ENCODE data around the gene DEK. TPM values are rescaled to one million over a fixed set of nuclear protein-coding genes. Genes with fewer than 3 reads are reported as not detected.

Gene DEK
- polyA plus RNA-seq, 2 of the 4 experiments (the other 2 are of a cell fraction): 96.4 to 146 TPM

DNA sequence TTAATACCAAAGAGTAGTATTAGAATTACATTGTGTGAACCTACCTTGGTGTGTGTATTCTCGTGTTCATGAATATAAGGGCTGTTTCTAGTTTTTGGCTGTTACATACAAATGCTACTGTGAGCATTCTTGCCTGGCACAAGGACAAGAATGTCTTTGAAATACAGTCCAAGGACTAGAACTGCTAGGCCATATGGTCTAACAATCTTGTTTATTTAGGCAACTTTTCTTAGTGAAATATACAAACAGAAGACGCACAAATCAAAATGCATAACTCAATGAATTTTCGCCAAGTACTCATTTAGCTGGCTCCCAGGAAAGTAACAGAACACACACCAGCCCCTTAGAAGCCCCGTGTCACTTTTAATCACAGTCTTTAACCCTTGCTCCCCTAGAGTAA, 80.6 kb downstream of the DEK start:
- POLR2A ChIA-PET: no interaction called here
- H3K4me3 ChIP-seq: no peak overlapping the region
- H3K4me2 ChIP-seq: no peak overlapping the region
- H3K27ac ChIP-seq: no peak overlapping the region
- CTCF ChIA-PET: no interaction called here
- DNase-seq (ENCODE audit: low read depth in 1 of 2, low spot score in 1 of 2): no peak
- WGBS (ENCODE audit: missing lambda C conversion rate): 91% methylated on average over 4 of the region's 4 CpGs
- H3K9me3 ChIP-seq: no peaks in the 10 kb centered on the region
- TF ChIP-seq JUN (IDR thresholded peaks at IDR 0.05) (no peak), RFX5 (IDR thresholded peaks at IDR 0.05) (no peak), RAD21 (conservative IDR thresholded peaks at IDR 0.05 in 1 of 2, IDR thresholded peaks at IDR 0.05 in 1 of 2) (no peak), SREBF2 (IDR thresholded peaks at IDR 0.05) (no peak), HEYL (CRISPR knock-in tag; IDR thresholded peaks at IDR 0.05) (no peak), HOXA7 (CRISPR knock-in tag; IDR thresholded peaks at IDR 0.05) (no peak), KDM1A (IDR thresholded peaks at IDR 0.05; ENCODE audit: low read depth) (no peak), ZNF302 (CRISPR knock-in tag; IDR thresholded peaks at IDR 0.05) (no peak)
- TF ChIP-seq, protein P1, sequence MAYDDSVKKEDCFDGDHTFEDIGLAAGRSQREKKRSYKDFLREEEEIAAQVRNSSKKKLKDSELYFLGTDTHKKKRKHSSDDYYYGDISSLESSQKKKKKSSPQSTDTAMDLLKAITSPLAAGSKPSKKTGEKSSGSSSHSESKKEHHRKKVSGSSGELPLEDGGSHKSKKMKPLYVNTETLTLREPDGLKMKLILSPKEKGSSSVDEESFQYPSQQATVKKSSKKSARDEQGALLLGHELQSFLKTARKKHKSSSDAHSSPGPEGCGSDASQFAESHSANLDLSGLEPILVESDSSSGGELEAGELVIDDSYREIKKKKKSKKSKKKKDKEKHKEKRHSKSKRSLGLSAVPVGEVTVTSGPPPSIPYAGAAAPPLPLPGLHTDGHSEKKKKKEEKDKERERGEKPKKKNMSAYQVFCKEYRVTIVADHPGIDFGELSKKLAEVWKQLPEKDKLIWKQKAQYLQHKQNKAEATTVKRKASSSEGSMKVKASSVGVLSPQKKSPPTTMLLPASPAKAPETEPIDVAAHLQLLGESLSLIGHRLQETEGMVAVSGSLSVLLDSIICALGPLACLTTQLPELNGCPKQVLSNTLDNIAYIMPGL (CRISPR knock-in tag; IDR thresholded peaks at IDR 0.05; ENCODE audit: borderline replicate concordance): no peak
- no peaks in the 10 kb centered on the region for H3K4me1 ChIP-seq
- no peak for FAIRE-seq
- no peak for ATAC-seq

DNA sequence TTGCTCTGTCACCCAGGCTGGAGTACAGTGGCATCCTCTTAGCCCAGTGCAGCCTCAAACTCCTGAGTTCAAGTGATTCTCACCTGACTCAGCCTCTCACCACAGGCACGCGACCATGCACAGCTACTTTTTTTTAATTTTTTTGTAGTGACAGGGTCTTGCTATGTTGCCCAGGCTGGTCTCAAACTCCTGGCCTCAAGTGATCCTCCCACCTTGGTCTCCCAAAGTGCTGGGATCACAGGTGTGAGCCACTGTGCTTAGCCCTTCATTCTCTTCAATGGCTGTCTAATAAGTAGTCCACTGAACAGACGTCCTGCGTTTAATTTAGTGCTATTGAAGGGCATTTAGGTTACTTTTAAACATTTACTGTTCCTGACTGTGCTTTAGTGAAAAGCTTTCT, 81.8 kb downstream of the DEK start:
- ChIA-PET POLR2A (no interaction called here), CTCF (no interaction called here)
- TF ChIP-seq EHF (CRISPR knock-in tag; IDR thresholded peaks at IDR 0.05): no peak
- no peak for TF ChIP-seq RAD21 (conservative IDR thresholded peaks at IDR 0.05 in 1 of 2, IDR thresholded peaks at IDR 0.05 in 1 of 2)
- no peak for TF ChIP-seq JUNB (IDR thresholded peaks at IDR 0.05)
- no peak for TF ChIP-seq ZNF302 (CRISPR knock-in tag; IDR thresholded peaks at IDR 0.05)
- no peak for TF ChIP-seq NFE2L2 (conservative IDR thresholded peaks at IDR 0.05; ENCODE audit: low read length)
- no peak for TF ChIP-seq ZFP36 (IDR thresholded peaks at IDR 0.05; ENCODE audit: borderline replicate concordance, partially characterized antibody)
- TF ChIP-seq HOXA7 (CRISPR knock-in tag; IDR thresholded peaks at IDR 0.05): no peak
- TF ChIP-seq, protein P2, sequence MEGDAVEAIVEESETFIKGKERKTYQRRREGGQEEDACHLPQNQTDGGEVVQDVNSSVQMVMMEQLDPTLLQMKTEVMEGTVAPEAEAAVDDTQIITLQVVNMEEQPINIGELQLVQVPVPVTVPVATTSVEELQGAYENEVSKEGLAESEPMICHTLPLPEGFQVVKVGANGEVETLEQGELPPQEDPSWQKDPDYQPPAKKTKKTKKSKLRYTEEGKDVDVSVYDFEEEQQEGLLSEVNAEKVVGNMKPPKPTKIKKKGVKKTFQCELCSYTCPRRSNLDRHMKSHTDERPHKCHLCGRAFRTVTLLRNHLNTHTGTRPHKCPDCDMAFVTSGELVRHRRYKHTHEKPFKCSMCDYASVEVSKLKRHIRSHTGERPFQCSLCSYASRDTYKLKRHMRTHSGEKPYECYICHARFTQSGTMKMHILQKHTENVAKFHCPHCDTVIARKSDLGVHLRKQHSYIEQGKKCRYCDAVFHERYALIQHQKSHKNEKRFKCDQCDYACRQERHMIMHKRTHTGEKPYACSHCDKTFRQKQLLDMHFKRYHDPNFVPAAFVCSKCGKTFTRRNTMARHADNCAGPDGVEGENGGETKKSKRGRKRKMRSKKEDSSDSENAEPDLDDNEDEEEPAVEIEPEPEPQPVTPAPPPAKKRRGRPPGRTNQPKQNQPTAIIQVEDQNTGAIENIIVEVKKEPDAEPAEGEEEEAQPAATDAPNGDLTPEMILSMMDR (IDR thresholded peaks at IDR 0.05): no peak
- no peak for TF ChIP-seq SMC3 (IDR thresholded peaks at IDR 0.05)
- TF ChIP-seq, protein P3, sequence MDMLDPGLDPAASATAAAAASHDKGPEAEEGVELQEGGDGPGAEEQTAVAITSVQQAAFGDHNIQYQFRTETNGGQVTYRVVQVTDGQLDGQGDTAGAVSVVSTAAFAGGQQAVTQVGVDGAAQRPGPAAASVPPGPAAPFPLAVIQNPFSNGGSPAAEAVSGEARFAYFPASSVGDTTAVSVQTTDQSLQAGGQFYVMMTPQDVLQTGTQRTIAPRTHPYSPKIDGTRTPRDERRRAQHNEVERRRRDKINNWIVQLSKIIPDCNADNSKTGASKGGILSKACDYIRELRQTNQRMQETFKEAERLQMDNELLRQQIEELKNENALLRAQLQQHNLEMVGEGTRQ (IDR thresholded peaks at IDR 0.05): no peak
- no peak for TF ChIP-seq REST (IDR thresholded peaks at IDR 0.05)
- TF ChIP-seq POLR2AphosphoS2 (conservative IDR thresholded peaks at IDR 0.05; ENCODE audit: low read length): no peak
- no peak for TF ChIP-seq RNF2 (IDR thresholded peaks at IDR 0.05; ENCODE audit: borderline replicate concordance, low read depth)
- TF ChIP-seq RARB (CRISPR knock-in tag; IDR thresholded peaks at IDR 0.05): no peak
- no peak for TF ChIP-seq CEBPB (IDR thresholded peaks at IDR 0.05)
- no peak for TF ChIP-seq PHF8 (IDR thresholded peaks at IDR 0.05; ENCODE audit: borderline replicate concordance, low read depth)
- TF ChIP-seq E2F6 (IDR thresholded peaks at IDR 0.05; ENCODE audit: borderline replicate concordance, low read depth): no peak
- H3K9me3 ChIP-seq: no peaks in the 10 kb centered on the region
- FAIRE-seq: no peak
- H3K27ac ChIP-seq: no peak overlapping the region
- no peaks in the 10 kb centered on the region for H3K4me1 ChIP-seq
- H3K4me3 ChIP-seq: no peak overlapping the region
- ATAC-seq: no peak
- DNase-seq (ENCODE audit: low read depth in 1 of 2, low spot score in 1 of 2): no peak
- WGBS (ENCODE audit: missing lambda C conversion rate): 52% methylated on average over 4 of the region's 4 CpGs
- no peak overlapping the region for H3K4me2 ChIP-seq

Data from A549 (cell line).